ENCODE measurements around the gene INSYN2B.
"Not testable (repeated sequence)": the region's sequence is repeated elsewhere in the genome, so short reads cannot be mapped to it uniquely, and the experiment has no call there.

INSYN2B gene

GRCh38 chr5:169964246-169964645 is 16.0 kb downstream of the INSYN2B start:
- DNase-seq (ENCODE audit: low read depth in 2 of 2): no peak
- TF ChIP-seq CTCF (IDR thresholded peaks at IDR 0.05; ENCODE audit: low read depth, low read length): no peak
- no peak overlapping the region for H3K4me3 ChIP-seq (replicated peaks in 1 of 2; ENCODE audit: low read depth in 2 of 2, low read length in 2 of 2)

- DNase-seq (ENCODE audit: low read depth in 2 of 2): no peak
- no peak for TF ChIP-seq CTCF (IDR thresholded peaks at IDR 0.05; ENCODE audit: low read depth, low read length)
Measured at GRCh38 chr5:169960659-169961058, 19.6 kb downstream of the INSYN2B start.

GRCh38 chr5:169958278-169958677 is 22.0 kb downstream of the INSYN2B start:
- no peak overlapping the region for H3K4me3 ChIP-seq (replicated peaks in 1 of 2; ENCODE audit: low read depth in 2 of 2, low read length in 2 of 2)
- no peak for TF ChIP-seq CTCF (IDR thresholded peaks at IDR 0.05; ENCODE audit: low read depth, low read length)
- no peak for DNase-seq (ENCODE audit: low read depth in 2 of 2)

More at GRCh38 chr5:169960659-169961058, 19.6 kb downstream of the INSYN2B start:
- no peak overlapping the region for H3K4me3 ChIP-seq (replicated peaks in 1 of 2; ENCODE audit: low read depth in 2 of 2, low read length in 2 of 2)

- no peak overlapping the region for H3K4me3 ChIP-seq (replicated peaks in 1 of 2; ENCODE audit: low read depth in 2 of 2, low read length in 2 of 2)
- TF ChIP-seq CTCF (IDR thresholded peaks at IDR 0.05; ENCODE audit: low read depth, low read length): no peak
- peak; percentile 59 to 65 for DNase-seq (ENCODE audit: low read depth in 2 of 2)
Measured at GRCh38 chr5:169956756-169957155, 23.5 kb downstream of the INSYN2B start.

GRCh38 chr5:169956126-169956525 is 24.2 kb downstream of the INSYN2B start:
- peak in 1 of 2 donors; percentile 62 for DNase-seq (ENCODE audit: low read depth in 2 of 2)
- TF ChIP-seq CTCF (IDR thresholded peaks at IDR 0.05; ENCODE audit: low read depth, low read length): no peak
- H3K4me3 ChIP-seq (replicated peaks in 1 of 2; ENCODE audit: low read depth in 2 of 2, low read length in 2 of 2): no peak overlapping the region

GRCh38 chr5:169954786-169955185 is 25.5 kb downstream of the INSYN2B start:
- no peak overlapping the region for H3K4me3 ChIP-seq (replicated peaks in 1 of 2; ENCODE audit: low read depth in 2 of 2, low read length in 2 of 2)
- DNase-seq (ENCODE audit: low read depth in 2 of 2): no peak

GRCh38 chr5:169953196-169953595 is 27.1 kb downstream of the INSYN2B start:
- DNase-seq (ENCODE audit: low read depth in 2 of 2): peak in 1 of 2 donors; percentile 64
- not testable (repeated sequence) for H3K4me3 ChIP-seq (replicated peaks in 1 of 2; ENCODE audit: low read depth in 2 of 2, low read length in 2 of 2)

More at GRCh38 chr5:169954786-169955185, 25.5 kb downstream of the INSYN2B start:
- TF ChIP-seq CTCF (IDR thresholded peaks at IDR 0.05; ENCODE audit: low read depth, low read length): no peak
